GM21619 (cell line): ENCODE results near the gene PPP1R13B.
"Not testable (repeated sequence)": the region's sequence is repeated elsewhere in the genome, so short reads cannot be mapped to it uniquely, and the experiment has no call there.

Experiments
- ATAC-seq: cut with Tn5 transposase; IDR thresholded peaks from one replicate; pipeline ENCODE4 v1.9.1; 2021; ENCODE audit not compliant: unreplicated experiment

PPP1R13B gene

GRCh38 chr14:103802356-103802755 is 45.0 kb downstream of the PPP1R13B start:
- ATAC-seq: no peak

DNA sequence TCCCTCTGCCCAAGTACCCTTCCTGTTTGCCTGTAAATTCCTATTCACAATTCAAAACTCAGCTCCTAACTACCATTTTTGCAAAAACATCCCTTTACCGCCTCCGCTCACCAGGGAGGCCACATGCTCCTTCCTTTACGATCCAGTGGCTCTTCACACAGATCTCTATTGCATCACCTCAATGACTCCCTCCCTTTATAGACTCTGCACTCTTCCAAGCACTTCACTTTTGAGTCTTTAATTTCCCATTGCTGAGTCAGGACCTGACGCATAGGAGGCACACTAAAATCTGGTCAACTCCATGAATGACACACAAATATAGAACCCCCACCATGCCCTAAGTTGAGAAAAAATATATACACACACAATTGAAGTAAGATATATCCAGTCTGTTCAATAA is 45.9 kb downstream of the PPP1R13B start:
- no peak for ATAC-seq

- ATAC-seq: not testable (repeated sequence)
Measured at GRCh38 chr14:103793192-103793591, 54.2 kb downstream of the PPP1R13B start.

DNA sequence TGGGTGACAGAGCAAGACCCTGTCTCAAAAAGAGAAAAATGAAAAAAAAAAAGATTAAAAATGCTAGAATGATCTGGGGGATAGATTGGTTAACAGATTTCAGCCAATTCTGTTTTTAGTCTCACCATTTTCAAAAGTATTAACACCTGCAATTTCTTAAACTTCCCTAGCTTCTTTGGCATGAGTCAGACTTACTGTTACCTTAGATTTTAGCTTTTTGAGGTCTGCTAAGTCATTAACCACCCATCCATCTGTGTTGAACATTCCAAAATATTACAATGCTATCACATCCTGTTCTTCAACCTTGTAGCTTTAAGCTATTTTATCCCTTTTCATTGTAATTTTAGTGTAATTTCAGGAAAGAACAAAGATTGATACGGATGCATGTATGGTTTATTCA is 59.3 kb downstream of the PPP1R13B start:
- no peak for ATAC-seq

GRCh38 chr14:103782376-103782775 is 65.0 kb downstream of the PPP1R13B start:
- ATAC-seq: no peak

DNA sequence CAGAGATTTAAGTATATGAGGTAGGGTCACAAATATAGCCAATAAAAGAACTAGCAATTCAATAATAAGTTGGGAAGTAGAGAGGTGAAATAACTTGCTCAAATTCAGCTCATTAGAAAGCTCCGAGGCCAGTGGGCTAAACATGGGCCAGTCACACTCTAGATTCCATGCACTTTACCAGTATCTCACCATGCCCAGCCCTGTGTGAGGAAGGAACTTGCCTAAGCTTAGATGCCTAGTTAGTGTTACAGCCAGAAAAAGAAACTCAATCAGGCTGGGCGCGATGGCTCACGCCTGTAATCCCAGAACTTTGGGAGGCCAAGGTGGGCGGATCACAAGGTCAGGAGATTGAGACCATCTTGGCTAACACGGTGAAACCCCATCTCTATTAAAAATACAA is 71.1 kb downstream of the PPP1R13B start:
- not testable (repeated sequence) for ATAC-seq

GRCh38 chr14:103775506-103775905 is 71.9 kb downstream of the PPP1R13B start:
- no peak for ATAC-seq

GRCh38 chr14:103773521-103773920 is 73.9 kb downstream of the PPP1R13B start:
- ATAC-seq: no peak

DNA sequence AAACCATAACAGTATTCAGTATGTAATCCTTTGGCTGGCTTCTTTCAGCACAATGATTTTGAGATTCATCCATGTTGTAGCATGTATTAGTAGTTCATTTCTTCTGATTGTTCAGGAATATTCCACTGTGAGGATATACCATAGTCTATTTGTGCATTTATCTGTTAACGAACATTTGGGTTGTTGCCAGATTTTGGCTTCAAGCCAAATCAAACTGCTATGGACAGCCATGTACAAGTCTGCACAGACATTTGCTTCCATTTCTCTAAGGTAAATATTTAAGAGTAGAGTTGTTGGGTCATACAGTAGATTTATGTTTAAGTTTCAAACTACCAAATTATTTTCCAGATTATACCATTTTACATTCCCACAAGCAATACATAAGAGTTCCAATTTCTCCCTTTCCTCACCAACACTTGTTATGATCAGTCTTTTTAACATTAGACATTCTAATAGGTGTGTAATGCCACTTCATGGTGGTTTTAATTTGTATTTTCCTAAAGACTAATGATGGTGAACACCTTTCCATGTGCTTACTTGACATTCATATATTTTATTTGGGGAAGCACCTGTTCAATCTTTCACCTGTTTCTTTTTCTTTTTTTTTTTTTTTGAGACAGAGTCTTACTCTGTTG is 75.2 kb downstream of the PPP1R13B start:
- no peak for ATAC-seq

DNA sequence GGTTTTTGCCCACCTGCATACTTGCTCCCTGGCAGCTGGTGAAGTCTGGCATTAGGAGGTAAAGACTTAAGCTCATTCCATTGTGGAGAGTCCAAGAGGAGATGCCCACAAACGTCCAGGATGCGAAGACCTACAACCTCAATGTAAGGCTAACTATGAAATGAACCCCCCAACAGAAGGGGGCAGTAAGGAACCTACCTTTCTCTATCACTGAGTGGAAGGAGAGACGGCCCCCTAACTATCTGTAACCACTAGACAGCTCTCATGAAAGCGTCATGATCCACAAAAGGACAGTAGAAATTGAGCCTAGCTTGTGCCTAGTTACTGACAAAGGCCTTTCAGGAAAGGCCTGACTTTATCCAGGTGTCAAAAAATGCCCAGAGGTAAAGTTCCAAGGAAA is 76.5 kb downstream of the PPP1R13B start:
- ATAC-seq: no peak

DNA sequence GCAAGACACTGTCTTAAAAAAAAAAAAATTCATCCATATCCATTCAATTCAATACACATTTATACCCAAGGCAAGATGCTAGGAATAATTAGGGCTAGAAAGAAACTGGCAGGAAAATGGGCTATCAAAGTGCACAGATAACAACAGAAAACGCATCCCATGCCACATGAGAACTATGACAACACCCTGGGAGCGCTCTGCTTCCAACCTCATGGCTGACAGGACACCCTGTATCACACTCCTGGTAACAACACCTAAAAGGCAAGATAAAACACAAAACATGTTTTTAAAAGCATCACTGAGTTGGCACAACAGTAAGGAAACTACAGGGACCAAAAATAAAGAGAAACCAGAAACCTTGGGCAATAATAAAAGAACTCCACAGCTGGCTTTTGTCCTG is 76.9 kb downstream of the PPP1R13B start:
- ATAC-seq: no peak

- ATAC-seq: no peak
Measured at GRCh38 chr14:103767336-103767894, 80.0 kb downstream of the PPP1R13B start.

- ATAC-seq: no peak
Measured at GRCh38 chr14:103765526-103765925, 81.8 kb downstream of the PPP1R13B start.

GRCh38 chr14:103763730-103764488 is 83.5 kb downstream of the PPP1R13B start:
- peak; percentile 90 for ATAC-seq

DNA sequence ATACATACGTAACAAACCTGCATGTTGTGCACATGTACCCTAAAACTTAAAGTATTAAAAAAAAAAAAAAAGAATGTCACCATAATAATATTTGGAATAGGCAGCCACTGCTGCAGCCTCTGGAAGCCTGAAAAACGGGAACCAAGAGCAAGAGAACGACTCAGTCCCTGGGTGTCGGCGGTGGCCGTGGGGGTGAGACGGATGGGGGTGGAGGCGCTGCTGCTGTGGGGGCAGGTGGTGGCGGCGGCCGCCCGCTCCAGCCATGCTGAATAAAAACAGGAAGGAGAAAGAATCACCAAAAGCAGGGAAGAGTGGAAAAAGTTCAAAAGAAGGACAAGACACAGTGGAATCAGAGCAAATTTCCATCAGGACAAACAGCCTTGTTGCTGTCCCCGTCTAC is 84.8 kb downstream of the PPP1R13B start:
- ATAC-seq: no peak

DNA sequence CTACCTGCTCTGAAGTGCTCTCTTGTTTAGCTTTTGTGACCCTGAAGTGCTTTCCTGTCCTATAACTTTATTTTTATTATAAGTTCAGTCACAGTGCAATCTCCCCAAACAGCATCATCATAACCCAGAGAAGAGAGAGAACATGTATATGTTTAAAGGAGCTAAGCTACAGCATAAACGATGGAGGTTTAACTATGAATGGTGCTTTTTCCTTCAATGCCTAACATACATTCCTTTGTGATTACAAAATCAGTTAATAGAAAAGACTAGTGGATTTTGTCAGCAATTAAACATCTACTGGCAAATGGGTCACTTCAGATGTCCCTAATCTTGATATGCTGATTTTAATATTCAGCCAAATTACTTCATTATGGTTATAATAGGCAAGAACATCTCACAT is 85.3 kb downstream of the PPP1R13B start:
- no peak for ATAC-seq

- ATAC-seq: no peak
Measured at GRCh38 chr14:103758059-103758776, 89.2 kb downstream of the PPP1R13B start.

DNA sequence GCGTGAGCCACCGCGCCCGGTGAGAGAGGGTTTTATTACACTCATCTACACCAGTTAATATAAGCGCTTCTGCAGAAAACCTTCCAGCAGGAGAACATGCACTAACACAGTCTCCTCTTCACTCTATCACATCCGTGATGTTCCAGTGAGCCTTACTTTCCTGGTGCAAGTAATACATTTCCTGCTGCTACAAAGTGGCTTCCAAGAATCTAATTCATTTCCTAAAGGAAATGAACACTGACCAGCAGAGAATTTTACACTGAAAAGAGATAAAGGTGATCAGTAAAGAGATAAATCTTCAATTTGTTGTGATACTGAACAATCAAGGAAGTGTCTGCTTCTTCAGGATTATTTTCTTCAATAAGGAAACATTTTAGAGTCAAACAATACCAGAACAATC is 92.3 kb downstream of the PPP1R13B start:
- ATAC-seq: no peak

DNA sequence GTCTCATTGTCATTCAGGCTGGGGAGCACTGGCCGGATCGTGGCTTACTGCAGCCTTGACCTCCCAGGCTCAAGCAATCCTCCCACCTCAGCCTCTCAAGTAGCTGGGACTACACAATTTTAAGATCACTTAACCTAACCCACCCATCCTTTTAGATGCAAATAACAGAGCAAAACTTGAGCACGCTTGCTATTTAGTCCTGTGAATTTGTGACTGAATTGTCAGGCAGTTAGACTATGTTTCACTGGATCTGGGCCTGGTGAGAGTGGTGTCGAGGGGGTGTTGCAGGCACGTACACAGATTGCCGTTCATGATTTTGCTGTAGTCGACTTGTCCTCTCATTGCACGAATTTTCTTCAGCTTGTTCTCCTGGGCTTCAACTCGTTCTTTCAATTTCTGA is 93.6 kb downstream of the PPP1R13B start:
- ATAC-seq: no peak

DNA sequence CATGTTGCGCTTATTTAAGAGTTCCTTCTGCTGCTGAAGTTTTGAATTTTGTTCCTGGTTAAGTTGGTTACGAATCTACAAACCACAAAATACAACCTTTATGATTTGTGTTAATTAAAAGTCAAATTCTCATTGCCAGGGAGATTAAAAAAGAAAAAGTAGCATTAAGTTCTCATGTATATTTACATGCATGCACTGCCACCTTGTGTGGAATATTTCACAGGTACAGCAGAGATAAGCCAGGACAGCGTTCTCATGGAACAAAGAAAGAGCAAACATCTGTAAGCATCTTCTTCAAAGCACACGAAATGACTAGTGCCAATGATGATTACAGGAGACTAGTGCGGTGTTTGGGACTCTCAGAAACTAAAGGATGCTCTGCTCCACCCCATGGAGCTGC is 97.5 kb downstream of the PPP1R13B start:
- ATAC-seq: no peak

- no peak for ATAC-seq
Measured at GRCh38 chr14:103749452-103749851, 97.9 kb downstream of the PPP1R13B start.

- no peak for ATAC-seq
Measured at GRCh38 chr14:103748534-103748857, 98.9 kb downstream of the PPP1R13B start.
